Astrocyte (in vitro differentiated cells and primary cell): ENCODE measurements around the gene SLCO1A2. TPM values are rescaled to one million over a fixed set of nuclear protein-coding genes. Genes with fewer than 3 reads are reported as not detected.

ENCODE experiments used
- DNase-seq: peaks from one replicate; pipeline ENCODE4 v3.0.0-alpha.2; 2010; ENCODE audit warnings: low read depth
- FAIRE-seq: peaks from 2 replicates; lab custom pipeline; 2011; peaks lifted over from hg19 to GRCh38; lab: Jason Lieb, UNC
- H2AFZ ChIP-seq: 2 replicates; pipeline ENCODE4 v1.6.0; 2012; ENCODE audit warnings: low read depth, low read length, inconsistent platforms
- H3K27ac ChIP-seq: 2 replicates; pipeline ENCODE4 v1.5.1; 2011; ENCODE audit warnings: low read depth, low read length, inconsistent platforms
- H3K27me3 ChIP-seq: 2 replicates; pipeline ENCODE4 v1.6.0; 2011; ENCODE audit warnings: low read length, inconsistent platforms; ENCODE audit not compliant: insufficient read depth
- H3K36me3 ChIP-seq: 2 replicates; pipeline ENCODE4 v1.5.1; 2011; ENCODE audit warnings: low read length, inconsistent platforms; ENCODE audit not compliant: insufficient read depth
- H3K4me1 ChIP-seq: 2 replicates; pipeline ENCODE4 v1.5.1; 2011; ENCODE audit warnings: low read length, inconsistent platforms; ENCODE audit not compliant: insufficient read depth
- H3K4me2 ChIP-seq: 2 replicates; pipeline ENCODE4 v1.6.0; 2012; ENCODE audit warnings: low read length, inconsistent platforms
- H3K4me3 ChIP-seq: 2 replicates; pipeline ENCODE4 v1.5.1; 2011; ENCODE audit warnings: low read depth, mild to moderate bottlenecking, low read length, inconsistent platforms; ENCODE audit not compliant: insufficient read depth
- H3K79me2 ChIP-seq: 2 replicates; pipeline ENCODE4 v1.6.0; 2012; ENCODE audit warnings: mild to moderate bottlenecking, low read length, inconsistent platforms; ENCODE audit not compliant: insufficient read depth
- H3K9ac ChIP-seq: 2 replicates; pipeline ENCODE4 v1.6.0; 2012; ENCODE audit warnings: mild to moderate bottlenecking, low read length, inconsistent platforms
- H3K9me3 ChIP-seq: 2 replicates; pipeline ENCODE4 v1.5.1; 2012; ENCODE audit warnings: low read depth, mild to moderate bottlenecking, low read length, inconsistent platforms; ENCODE audit not compliant: insufficient read depth
- H4K20me1 ChIP-seq: 2 replicates; pipeline ENCODE4 v1.6.0; 2012; ENCODE audit warnings: low read length, inconsistent platforms; ENCODE audit not compliant: insufficient read depth
- H3K27ac Mint-ChIP-seq: one replicate; pipeline ENCODE4 v1.8.0; 2021; ENCODE audit warnings: mild to moderate bottlenecking, mixed read lengths; ENCODE audit not compliant: unreplicated experiment
- H3K27me3 Mint-ChIP-seq: one replicate; pipeline ENCODE4 v1.8.0; 2021; ENCODE audit warnings: low read depth, mixed read lengths; ENCODE audit not compliant: unreplicated experiment
- H3K36me3 Mint-ChIP-seq: one replicate; pipeline ENCODE4 v1.8.0; 2021; ENCODE audit warnings: low read depth, mixed read lengths; ENCODE audit not compliant: unreplicated experiment
- H3K4me1 Mint-ChIP-seq: one replicate; pipeline ENCODE4 v1.8.0; 2021; ENCODE audit warnings: low read depth, mixed read lengths; ENCODE audit not compliant: unreplicated experiment
- H3K4me3 Mint-ChIP-seq: one replicate; pipeline ENCODE4 v1.8.0; 2021; ENCODE audit warnings: mild to moderate bottlenecking, moderate library complexity, mixed read lengths; ENCODE audit not compliant: unreplicated experiment
- H3K9me3 Mint-ChIP-seq: one replicate; pipeline ENCODE4 v1.8.0; 2021; ENCODE audit warnings: mild to moderate bottlenecking, mixed read lengths; ENCODE audit not compliant: unreplicated experiment
- EZH2 ChIP-seq: IDR thresholded peaks from 2 replicates; pipeline ENCODE4 v1.6.1; 2012; ENCODE audit warnings: mild to moderate bottlenecking, low read length, inconsistent platforms; ENCODE audit not compliant: insufficient read depth
- total RNA-seq: library from RNA; stranded (reverse); gene quantifications from 2 replicates; pipeline ENCODE4 v1.2.1, GENCODE V29; 2021
- TF ChIP-seq, protein P1 (sequence below): IDR thresholded peaks from 2 replicates; pipeline ENCODE4 v1.5.1; 2011; ENCODE audit warnings: low read depth, mild to moderate bottlenecking, inconsistent platforms, low read length, moderate library complexity; ENCODE audit not compliant: insufficient read depth

SLCO1A2 gene
- total RNA-seq, 1 donor from 2014 or later, result 0.32 TPM

- Histone ChIP-seq H4K20me1 (no peaks in the 10 kb centered on the region), H3K9me3 (no peaks in the 10 kb centered on the region), H3K4me2 (no peak overlapping the region), H3K9ac (no peak overlapping the region), H3K27ac (no peak overlapping the region), H3K4me3 (no peak overlapping the region), H3K79me2 (no peaks in the 10 kb centered on the region), H3K36me3 (no peaks in the 10 kb centered on the region), H3K27me3 (no peaks in the 10 kb centered on the region), H2AFZ (no peak overlapping the region), H3K4me1 (no peaks in the 10 kb centered on the region)
- H3K4me3 Mint-ChIP-seq, result no peak overlapping the region
- H3K27ac Mint-ChIP-seq, result no peak overlapping the region
- DNase-seq (peak; percentile 1), FAIRE-seq (no peak)
- TF ChIP-seq, protein P1, sequence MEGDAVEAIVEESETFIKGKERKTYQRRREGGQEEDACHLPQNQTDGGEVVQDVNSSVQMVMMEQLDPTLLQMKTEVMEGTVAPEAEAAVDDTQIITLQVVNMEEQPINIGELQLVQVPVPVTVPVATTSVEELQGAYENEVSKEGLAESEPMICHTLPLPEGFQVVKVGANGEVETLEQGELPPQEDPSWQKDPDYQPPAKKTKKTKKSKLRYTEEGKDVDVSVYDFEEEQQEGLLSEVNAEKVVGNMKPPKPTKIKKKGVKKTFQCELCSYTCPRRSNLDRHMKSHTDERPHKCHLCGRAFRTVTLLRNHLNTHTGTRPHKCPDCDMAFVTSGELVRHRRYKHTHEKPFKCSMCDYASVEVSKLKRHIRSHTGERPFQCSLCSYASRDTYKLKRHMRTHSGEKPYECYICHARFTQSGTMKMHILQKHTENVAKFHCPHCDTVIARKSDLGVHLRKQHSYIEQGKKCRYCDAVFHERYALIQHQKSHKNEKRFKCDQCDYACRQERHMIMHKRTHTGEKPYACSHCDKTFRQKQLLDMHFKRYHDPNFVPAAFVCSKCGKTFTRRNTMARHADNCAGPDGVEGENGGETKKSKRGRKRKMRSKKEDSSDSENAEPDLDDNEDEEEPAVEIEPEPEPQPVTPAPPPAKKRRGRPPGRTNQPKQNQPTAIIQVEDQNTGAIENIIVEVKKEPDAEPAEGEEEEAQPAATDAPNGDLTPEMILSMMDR, result peak; percentile 85
- TF ChIP-seq EZH2, result no peak
- H3K36me3 Mint-ChIP-seq, result no peaks in the 10 kb centered on the region
- H3K9me3 Mint-ChIP-seq, result no peaks in the 10 kb centered on the region
- H3K4me1 Mint-ChIP-seq, result no peaks in the 10 kb centered on the region
- no peaks in the 10 kb centered on the region for H3K27me3 Mint-ChIP-seq
These were observed 37.8 kb downstream of the SLCO1A2 start for GRCh38 chr12:21296751-21297406.

GRCh38 chr12:21296348-21296747 lies 38.4 kb downstream of the SLCO1A2 start:
- Mint-ChIP-seq H3K27me3 (no peaks in the 10 kb centered on the region), H3K9me3 (no peaks in the 10 kb centered on the region), H3K4me1 (no peaks in the 10 kb centered on the region), H3K36me3 (no peaks in the 10 kb centered on the region), H3K4me3 (no peak overlapping the region), H3K27ac (no peak overlapping the region)
- Histone ChIP-seq H3K79me2 (no peaks in the 10 kb centered on the region), H3K9me3 (no peaks in the 10 kb centered on the region), H2AFZ (no peak overlapping the region), H3K27me3 (no peaks in the 10 kb centered on the region), H3K4me2 (no peak overlapping the region), H3K4me3 (no peak overlapping the region), H3K36me3 (no peaks in the 10 kb centered on the region), H3K9ac (no peak overlapping the region), H4K20me1 (no peaks in the 10 kb centered on the region), H3K27ac (no peak overlapping the region), H3K4me1 (no peaks in the 10 kb centered on the region)
- FAIRE-seq (no peak), DNase-seq (no peak)
- TF ChIP-seq, protein P1, result no peak
- no peak for TF ChIP-seq EZH2

DNA sequence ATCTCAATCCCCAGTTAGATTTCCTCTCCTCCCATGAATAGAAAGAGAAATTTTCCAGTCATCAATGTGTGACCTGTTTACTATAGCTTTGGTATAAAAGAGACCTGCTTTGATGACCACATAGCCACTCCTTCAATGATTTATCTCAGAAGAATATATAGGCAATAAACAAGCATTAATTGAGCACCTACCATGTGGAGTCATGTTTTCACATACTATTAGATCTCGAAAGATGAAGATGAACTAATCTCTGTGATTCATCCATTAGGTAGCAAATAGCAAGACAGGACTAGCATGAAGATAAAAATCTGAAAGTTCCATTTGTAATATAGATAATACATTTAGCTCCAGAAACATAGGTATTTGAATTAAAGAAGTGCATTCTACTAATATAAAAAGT lies 40.5 kb downstream of the SLCO1A2 start:
- FAIRE-seq, result no peak

More for the DNA sequence above, 40.5 kb downstream of the SLCO1A2 start:
- no peak overlapping the region for H3K4me3 ChIP-seq
- no peaks in the 10 kb centered on the region for H3K79me2 ChIP-seq
- Mint-ChIP-seq H3K4me3 (no peak overlapping the region), H3K9me3 (no peaks in the 10 kb centered on the region), H3K36me3 (no peaks in the 10 kb centered on the region), H3K4me1 (no peaks in the 10 kb centered on the region), H3K27ac (no peak overlapping the region), H3K27me3 (no peaks in the 10 kb centered on the region)
- H3K4me2 ChIP-seq, result no peak overlapping the region
- H2AFZ ChIP-seq, result no peak overlapping the region
- no peaks in the 10 kb centered on the region for H3K4me1 ChIP-seq
- DNase-seq, result no peak
- H3K9ac ChIP-seq, result no peak overlapping the region
- no peak overlapping the region for H3K27ac ChIP-seq
- TF ChIP-seq, protein P1, result no peak
- no peak for TF ChIP-seq EZH2
- no peaks in the 10 kb centered on the region for H3K36me3 ChIP-seq
- H3K27me3 ChIP-seq, result no peaks in the 10 kb centered on the region
- H4K20me1 ChIP-seq, result no peaks in the 10 kb centered on the region
- no peaks in the 10 kb centered on the region for H3K9me3 ChIP-seq
